Body of pancreas (tissue), 4 donors: ENCODE results near the gene KLHL17.

ENCODE experiments used
- CTCF ChIP-seq, 7 experiments: fragments of 450-650 bp in 4 of 7; fragments of 200-600 bp in 3 of 7; sonication (generic) in 3 of 7; IDR thresholded peaks; one replicate each; pipeline ENCODE4 v1.5.1; 2016 to 2019; ENCODE audit warnings: antibody characterized with exemption in 7 of 7
- POLR2A ChIP-seq, 3 donors: fragments of 450-650 bp; IDR thresholded peaks; one replicate each; pipeline ENCODE4 v1.6.1; 2016; ENCODE audit warnings: antibody characterized with exemption in 3 of 3, mild to moderate bottlenecking in 2 of 3

DNA sequence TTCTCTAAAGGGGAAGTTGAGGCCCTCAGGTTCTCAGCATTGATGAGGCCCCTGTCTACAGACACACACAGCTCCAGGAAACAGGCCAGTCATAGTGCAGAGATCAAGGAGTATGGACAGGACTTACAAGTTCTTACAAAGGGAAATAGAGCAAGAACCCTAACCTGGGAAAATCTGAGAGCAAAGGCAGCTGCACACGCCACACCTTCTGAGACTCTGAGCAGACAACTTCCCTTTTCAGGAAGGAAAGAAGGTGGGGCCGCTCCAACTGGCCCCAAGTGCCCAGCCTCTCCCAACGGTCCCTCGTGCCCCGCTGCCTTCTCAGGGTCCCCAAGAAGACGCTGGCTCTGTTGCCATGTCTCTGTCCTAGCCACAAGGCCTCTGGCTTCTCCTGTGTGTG, 4.9 kb upstream of the KLHL17 start:
- TF ChIP-seq CTCF (IDR thresholded peaks at IDR 0.05) (no peak), POLR2A (IDR thresholded peaks at IDR 0.05) (no peak)
